HG03460 (cell line): ENCODE results near the gene PMIS2.

ENCODE experiments used
- ATAC-seq: cut with Tn5 transposase; IDR thresholded peaks from one replicate; pipeline ENCODE4 v1.9.1; 2021; ENCODE audit not compliant: unreplicated experiment

The PMIS2 gene

GRCh38 chr19:35585848-35586247 lies at the start of gene PMIS2:
TSS of gene PMIS2 (plus strand) at chr19:35586173. CDS start at chr19:35586260, 87 bp downstream.
- no peak for ATAC-seq

DNA sequence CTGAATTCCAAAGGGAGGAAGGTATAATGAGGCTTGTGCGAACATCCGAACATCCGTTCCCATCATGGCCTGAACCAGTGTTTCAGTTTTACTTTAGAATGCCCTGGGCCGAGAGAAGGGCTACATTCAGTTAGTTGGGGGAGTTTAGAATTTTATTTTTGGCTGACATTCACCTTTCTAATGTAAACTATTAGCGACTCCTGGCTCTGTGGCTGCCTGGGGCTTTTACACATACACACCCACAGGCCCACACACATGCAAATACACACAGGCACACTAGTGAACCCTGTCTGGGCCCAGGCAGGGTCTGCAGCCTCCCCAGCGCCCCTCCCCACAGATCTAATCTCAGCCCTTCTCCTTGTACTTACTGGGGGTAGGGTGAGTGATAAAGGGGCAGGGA lies 46.7 kb upstream of the PMIS2 start:
- no peak for ATAC-seq

- ATAC-seq = no peak
Measured at GRCh38 chr19:35539850-35540249, 46.1 kb upstream of the PMIS2 start.

GRCh38 chr19:35540356-35540927 lies 45.5 kb upstream of the PMIS2 start:
- no peak for ATAC-seq

DNA sequence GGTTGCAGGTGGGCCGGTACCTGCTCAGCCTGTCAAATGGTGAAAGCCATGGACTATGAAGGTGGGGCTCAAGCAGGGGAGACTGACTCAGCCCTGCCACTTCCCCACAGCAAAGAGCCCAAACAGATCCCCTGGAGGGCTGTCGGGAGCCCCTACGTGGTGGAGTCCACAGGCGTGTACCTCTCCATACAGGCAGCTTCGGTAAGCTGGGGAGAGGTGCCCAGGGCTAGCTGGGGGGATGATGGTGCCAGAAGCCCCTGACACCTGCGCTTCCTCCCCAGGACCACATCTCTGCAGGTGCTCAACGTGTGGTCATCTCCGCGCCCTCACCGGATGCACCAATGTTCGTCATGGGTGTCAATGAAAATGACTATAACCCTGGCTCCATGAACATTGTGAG lies 43.8 kb upstream of the PMIS2 start:
- ATAC-seq = no peak

DNA sequence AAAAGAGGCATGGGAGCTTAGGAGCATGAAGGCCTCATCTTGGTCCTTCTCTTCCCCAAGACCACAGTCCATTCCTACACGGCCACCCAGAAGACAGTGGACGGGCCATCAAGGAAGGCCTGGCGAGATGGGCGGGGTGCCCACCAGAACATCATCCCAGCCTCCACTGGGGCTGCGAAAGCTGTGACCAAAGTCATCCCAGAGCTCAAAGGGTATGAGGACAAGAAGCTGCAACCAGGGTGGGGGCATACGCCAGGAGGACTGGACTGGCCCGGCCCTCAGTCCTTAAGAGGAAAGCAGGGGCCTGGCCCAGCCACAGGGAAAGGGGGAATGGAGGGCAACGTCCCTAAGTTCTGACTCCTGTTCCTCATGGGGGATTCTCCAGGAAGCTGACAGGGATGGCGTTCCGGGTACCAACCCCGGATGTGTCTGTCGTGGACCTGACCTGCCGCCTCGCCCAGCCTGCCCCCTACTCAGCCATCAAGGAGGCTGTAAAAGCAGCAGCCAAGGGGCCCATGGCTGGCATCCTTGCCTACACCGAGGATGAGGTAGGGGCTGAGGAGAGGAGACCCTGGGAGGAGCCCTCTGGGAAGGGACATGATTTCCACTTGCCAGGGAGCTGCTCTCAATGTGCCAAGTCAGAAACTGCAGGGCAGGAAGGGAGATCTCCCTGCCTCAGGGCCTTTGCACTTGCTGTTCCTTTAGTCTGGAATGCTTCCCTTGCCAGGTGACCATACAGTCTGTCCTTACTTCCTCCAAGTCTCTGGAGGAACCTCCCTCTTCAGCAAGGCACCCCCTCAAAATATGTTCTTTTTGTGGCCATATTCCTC lies 42.5 kb upstream of the PMIS2 start:
- ATAC-seq = no peak

DNA sequence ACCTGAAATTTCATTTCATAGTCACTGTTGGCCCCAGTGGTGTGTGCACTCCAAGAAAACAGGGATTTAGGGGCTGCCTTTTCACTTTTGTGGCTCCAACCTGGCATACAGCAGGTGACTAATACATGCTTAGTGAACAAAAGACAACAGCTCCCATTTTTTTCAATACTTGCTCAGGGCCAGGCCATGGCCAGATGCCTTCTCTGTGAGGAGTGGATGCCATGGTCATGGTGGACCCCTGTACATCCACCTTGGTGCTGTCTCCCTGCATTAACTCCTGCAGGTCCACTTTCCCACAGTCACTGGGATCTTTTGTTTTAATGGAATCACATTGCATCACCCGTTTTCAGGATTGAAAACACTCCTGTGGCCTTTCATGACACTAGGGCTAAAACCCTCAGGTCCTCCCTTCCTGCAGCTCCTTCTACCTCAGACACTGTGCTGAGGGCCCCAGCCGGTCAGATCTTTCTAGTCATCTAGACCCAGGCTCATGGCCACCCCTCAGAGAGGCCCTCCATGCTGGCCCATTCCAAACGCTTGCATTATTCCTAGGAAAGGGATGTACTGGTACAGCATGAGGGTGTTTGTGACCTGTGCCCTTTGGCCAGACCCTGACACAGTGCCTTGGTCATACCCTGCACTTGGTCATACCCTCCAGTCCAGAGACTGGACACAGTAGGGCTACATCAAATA lies 41.7 kb upstream of the PMIS2 start:
- no peak for ATAC-seq

- peak; percentile 73 for ATAC-seq
Measured at GRCh38 chr19:35545001-35545854, 40.7 kb upstream of the PMIS2 start, which contains the start of gene TMEM147. TSS of gene TMEM147 (plus strand) at chr19:35545626. CDS start at chr19:35545740, 114 bp downstream.

DNA sequence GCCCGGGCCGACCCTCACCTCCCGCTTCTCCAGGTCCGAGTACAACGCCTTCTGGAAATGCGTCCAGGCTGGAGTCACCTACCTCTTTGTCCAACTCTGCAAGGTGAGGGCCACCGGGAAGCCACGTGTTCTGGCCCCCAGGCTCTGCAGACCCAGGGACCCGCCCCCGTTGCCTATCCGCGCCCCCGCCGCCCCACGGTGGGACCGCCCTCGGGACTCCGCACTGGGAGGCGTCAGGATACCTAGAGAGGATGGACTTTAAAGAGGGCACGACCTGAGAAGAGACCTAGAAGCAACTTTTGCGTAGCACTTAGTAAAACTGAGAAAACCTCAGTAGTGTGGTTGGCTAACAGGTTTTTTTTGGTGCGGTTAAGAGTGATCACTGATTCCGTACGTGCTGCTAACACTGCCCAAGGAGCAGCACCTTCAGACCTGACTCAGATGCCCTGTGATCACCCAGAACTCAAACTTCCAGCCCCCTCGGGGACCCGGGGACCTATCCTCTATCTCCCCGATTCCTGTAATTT lies 40.1 kb upstream of the PMIS2 start:
- peak; percentile 28 for ATAC-seq

DNA sequence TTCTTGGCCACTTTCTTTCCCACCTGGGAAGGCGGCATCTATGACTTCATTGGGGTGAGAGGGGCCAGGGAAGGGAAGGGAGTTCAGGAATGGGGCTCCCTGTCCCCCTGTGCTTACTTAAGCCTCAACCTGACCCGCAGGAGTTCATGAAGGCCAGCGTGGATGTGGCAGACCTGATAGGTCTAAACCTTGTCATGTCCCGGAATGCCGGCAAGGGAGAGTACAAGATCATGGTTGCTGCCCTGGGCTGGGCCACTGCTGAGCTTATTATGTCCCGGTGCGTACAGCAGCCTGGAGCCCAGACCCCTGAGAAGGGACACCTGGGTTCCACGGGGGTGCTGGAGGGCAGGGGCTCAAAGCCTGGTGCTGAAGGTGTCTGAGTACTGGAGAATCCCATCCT lies 39.4 kb upstream of the PMIS2 start:
- no peak for ATAC-seq

DNA sequence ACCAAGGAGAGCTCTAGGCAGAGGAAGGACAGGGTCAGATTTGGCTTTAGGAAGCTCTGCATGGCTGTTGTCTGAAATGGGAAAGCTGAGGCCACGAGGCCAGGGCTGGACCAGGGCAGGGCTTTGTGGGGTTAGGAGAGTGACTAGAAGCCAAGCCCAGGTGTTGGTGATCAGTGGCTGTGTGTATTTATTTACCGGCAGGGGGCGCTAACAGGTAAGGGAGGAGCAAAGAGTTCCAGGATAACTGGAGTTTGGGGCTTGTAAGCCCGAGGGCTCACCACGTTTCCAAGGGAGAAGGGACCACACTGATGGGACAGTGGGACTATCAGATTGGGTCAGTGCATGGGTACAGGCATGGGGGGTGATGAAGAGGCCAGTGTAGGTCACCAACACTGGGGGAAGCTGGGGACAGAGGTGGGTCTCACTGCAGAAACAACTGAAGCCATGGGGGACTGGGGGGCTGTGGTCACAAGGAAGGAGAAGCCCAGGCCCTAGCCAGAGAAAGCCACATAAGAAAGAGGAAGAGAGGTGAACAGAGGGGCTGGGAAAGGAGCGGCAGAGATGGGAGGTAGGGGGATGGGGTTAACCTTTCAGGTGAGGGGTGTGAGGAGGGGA lies 36.7 kb upstream of the PMIS2 start:
- no peak for ATAC-seq

- ATAC-seq = no peak
Measured at GRCh38 chr19:35549879-35550523, 36.0 kb upstream of the PMIS2 start.

DNA sequence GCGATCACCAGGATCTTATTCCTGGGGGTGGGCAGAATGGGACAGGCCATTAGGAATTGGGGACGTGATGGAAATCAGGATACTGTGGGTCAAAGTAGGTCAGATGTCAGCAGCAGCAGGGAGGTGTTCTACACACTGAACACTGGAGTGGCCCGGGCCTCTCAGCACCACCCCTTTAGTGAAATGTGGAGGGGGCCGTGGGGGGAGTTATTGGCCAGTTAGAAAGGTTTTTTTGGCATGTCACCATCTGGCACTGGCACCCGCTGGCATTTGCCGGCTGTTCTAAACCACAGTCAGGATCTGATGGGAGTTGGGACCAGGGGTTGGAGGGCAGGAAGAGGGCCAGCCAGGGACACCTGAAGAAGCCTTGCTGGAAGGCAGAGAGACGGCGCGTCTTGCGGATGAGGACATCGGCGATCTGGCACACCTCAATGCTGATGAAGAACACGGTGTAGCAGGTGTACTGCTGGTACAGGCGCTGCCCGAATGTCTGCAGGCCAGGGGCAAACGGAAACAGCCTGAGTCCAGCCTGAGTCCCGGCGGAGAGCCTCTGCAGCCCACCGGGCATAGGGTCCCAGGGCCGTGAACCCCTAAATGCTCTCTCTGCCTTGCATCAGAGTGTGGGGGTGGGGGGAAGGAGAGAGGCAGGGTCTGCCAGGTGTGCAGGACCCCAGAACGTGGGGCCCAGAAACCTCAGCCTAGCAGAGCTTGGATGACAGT lies 34.7 kb upstream of the PMIS2 start:
- ATAC-seq = no peak

- no peak for ATAC-seq
Measured at GRCh38 chr19:35552534-35553384, 33.2 kb upstream of the PMIS2 start.

DNA sequence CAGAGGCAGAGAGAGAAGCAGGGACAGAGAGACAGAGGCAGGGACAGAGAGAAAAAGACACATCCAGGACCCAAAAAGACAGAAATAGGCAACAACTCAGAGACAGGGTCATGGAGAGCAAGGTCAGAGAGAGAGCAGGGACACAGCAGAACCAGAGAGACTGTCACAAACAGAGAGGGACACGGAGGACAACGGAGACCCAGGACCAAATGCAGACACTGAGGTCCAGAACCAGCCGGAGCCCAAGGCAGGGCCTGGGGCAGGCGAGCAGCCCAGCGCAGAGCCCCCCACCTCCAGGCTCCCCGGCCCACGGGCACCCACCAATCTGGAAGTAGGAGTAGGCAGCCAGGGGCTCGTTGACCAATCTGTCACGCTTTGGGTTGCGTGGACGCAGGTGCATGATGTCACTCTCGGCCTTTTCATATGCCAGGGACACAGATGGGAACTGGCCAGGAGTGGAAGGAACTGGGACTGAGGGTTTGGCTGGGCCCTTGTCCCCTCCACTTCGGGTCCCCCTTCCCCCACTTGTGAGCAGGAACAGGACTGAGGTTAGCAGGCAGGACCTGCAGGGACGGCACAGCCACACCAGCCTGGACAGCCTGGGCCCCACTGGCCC lies 32.5 kb upstream of the PMIS2 start:
- no peak for ATAC-seq

- ATAC-seq = no peak
Measured at GRCh38 chr19:35554076-35554475, 31.9 kb upstream of the PMIS2 start.

DNA sequence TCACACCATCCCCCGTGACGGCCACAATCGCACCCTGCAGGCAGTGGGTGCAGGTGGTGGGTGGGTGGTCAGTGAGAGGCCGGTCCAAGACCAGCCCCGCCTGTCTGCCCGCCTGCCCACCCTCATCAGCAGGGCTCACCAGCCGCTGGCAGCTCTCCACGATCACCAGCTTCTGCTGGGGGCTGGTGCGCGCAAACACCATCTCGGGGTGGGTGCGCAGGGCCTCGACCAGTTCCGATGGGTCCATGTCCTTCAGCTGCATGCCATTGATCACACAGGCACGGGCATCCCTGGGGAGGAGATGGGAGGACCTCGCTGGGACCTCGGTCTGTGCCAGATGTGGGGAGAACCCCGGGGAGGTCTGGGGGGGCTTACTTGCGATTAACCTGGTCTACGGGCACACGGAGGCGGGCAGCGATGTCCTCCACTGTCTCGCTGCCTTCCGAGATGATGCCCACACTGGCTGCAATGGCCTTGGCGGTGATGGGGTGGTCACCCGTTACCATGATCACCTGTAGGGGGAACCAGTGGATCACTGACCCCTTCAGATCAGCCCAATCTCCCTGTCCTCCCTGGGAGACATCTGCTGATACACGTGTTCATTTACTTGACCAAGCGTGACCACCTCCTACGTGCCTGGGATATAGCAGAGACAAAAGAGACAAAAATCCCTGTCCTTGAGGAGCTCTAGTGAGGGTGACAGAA lies 30.5 kb upstream of the PMIS2 start:
- no peak for ATAC-seq
